Stimulated activated CD8-positive, alpha-beta memory T cell treated with anti-CD3 and anti-CD28 coated beads, Interleukin-4, amount 100 ng/mL, for 4 hours (primary cell): ENCODE data around the gene WDR47.

ENCODE experiments used
- DNase-seq, 2 donors: peaks; one replicate each; pipeline ENCODE4 v3.0.0-alpha.2; 2020; ENCODE audit warnings: low read depth in 2 of 2, low spot score in 1 of 2

The WDR47 gene

DNA sequence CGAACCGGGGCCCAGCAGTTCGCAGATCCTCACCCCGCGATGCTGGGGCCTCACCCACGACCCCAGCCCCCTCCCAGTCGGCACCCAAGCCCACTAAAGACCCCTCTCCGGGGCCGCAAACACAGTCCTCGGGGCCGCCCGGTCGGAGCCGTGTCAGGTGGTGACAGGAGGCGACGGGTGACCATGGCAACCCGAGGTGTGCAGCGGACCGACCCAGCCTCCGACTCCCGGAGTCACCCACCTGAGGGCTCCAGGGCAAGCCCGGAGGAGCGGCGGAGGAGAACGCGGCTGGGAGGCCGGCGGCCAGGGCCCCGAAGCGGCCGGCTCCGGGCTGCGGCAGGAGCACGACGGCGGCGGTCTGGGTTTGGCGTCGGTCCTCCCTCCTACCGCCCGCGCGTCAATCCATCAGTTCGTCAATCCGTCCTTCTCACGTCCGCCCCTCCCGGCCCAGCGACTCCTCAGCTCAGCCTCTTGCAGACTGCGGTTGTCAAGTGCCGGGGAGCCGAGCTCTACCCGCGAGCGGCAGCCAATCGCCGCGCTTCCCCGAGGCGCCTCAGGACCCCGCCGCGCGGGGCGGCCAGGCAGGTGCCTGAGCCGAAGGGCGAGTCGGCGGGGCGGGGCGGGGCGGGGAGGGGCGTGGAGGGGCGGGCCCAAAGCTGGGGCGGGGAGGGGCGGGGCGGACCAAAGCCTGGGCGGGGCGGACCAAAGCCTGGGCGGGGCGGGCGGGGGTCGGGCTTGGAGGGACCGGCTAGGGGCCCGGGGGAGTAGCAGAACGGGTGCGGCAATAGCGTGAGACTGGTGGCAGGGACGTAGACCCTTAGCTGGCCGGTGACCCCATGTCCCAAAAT is at the start of gene WDR47:
TSS of gene WDR47 (minus strand) at position 482 of the 848 bp plus-strand sequence. CDS start 18,590 bp downstream, outside the sequence.
- DNase-seq = peak; percentile 81 to 92

DNA sequence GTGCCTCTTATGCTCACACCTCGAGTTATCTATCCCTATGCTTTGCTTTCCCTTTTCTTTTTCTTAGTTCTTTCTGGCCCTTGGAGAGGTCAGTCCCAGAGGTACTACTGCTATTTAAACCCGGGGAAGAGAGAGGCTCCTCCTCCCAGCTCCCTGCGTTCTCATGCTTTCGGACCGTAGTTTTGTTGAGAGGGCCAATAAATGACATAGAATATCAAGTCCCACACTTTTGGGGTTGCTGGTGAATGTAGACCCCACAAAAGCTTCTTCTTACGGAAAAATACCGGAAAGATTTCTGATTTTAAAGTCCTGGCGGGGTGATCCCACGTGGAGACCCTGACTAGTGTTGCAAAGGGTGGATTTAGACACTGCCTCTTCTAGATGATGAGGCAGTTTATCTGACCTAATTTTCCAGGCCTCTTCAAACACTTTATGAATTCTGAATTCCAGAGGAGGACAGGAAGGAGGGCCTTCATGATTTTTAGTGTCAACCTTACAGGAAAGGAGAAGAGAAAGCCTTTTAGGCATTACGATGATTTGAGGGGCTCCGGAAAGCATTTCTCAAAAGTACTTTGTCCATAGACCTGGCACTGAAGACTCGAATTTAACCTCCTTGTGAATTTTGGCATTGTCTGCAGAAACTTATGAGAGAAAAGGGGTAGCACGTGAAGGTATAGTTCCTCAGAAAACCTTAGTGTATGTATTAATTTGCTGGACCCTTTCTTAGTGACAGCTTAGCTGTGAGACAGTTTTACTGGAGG is 49.4 kb upstream of the WDR47 start:
- DNase-seq = no peak

DNA sequence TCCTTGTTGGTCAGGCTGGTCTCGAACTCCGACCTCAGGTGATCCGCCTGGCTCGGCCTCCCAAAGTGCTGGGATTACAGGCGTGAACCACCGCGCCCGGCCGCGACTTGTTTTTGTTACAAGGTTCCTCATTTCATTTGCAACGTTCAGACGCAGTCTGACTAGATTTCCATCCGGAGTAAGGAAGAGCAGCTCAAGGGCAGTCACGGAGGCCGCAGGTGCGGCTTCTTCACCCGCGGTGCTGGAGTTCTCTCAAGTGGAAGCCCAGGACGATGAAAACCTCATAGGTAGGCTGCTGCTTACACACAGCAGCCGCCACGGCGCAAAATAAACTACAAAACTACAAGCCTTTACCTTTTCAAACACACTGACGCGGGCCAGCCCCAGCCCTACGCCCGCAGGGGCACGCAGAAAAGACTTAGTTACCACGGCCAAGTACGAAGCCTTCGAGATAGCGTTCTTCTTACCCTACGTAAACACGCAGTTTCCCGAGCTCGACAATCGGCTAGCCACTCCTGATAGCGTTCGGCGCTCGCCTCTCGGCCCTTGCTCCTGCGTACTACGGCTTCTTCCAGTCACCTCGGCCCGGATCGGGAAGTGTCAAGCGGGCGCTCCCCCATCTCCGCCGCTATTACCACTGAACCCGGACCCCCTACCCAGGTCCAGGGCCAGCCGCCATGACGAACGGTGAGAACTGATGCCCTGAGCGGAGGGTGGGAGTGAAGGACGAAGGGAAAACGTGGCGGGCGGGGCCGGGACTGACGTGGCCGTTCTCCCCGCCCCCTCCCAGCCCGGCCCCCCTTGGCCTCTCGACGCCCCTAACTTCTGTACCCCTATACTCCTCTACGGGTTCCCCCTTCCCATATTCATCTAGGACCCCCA is 48.5 kb upstream of the WDR47 start, which contains the start of gene TMEM167B:
TSS of gene TMEM167B (plus strand) at position 569 of the 882 bp plus-strand sequence. CDS start at position 678, 109 bp downstream.
- DNase-seq = peak; percentile 58 to 71

DNA sequence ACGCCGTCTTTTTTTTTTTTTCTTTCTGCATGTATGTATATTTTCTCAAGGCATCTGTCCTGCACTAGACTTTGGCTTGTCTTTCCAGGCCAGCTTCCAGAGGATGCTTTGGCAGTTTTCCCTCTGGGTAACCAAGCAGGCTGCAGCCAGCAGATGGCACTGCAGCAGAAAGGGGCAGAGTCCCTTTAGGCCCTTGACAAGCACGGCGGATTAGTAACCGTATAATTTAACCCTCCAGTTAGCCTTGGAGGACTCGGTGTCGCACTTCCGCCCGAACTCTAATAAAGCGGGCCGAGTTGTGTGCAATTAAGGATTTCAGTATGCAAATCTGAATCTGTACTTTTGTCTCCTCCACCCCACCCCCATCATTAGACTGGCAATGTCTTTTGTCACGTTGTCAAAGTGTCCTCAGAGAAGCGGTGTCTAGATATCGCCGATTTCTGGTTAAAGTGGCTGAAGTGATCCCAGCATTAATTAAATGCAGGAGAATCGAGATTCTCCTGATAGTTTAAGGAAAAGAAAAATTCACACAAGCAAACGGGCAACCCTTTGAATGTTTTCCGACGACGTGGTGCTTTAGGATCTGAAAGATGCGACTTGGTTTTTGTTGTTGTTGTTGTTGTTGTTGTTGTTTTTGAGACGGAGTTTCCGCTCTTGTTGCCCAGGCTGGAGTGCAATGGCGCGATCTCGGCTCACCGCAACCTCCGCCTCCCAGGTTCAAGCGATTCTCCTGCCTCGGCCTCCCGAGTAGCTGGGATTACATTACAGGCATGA is 47.5 kb upstream of the WDR47 start:
- peak in 1 of 2 donors; percentile 8 for DNase-seq

DNA sequence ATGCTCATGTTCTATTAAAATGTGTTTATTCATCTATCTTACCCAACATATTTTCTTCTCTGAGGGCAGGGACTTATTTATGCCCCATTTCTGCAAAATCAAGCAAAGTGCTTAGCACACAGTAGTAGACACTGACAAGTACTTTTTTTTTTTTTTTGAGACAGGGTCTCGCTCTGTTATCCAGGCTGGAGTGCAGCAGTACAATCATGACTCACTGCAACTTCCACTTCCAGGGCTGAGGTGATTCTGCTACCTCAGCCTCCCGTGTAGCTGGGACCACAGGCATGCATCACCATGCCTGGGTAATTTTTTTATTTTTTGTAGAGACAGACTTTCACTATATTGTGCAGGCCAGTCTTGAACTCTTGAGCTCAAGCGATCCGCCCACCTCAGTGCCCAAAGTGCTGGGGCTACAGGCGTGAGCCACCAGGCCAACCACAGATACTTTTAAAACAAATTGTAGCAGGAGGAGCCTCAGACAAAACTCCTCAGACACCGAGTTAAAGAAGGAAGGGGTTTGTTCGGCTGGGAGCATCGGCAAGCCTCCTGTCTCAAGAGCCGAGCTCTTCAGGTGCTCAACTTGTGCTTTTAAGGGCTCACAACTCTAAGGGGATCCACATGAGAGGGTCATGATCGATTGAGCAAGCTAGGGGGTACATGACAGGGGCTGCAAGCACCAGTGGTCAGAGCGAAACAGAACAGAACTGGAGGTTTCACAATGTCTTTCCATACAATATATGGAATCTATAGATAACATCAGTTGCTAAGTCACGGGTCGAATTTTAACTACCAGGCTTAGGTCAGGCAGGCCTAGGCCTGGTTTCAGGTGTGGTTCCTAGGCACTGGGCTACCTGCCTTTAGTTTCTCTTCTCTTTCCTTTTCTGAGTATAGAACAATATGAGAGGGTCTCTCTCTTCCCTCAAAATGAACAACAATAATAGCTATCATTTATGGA is 42.9 kb upstream of the WDR47 start:
- DNase-seq = no peak

DNA sequence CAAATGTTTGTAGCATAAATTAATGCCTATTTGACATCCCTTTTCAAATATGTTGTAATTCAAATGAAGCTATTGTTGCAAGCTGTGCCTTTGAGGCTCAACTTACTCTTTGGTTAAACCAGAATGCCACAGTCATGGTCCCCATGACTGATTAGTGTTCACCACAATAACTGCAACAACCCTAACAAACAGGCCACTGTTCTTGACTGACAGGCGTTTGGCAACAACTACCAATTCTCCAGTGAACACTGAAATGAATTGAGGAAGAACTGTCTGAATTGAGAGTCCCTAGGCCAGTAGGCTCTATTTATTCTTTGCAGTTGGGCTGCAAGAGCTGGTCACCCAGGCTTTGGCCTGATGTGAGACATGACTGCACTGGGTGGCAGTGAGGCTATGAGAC is 42.0 kb upstream of the WDR47 start:
- no peak for DNase-seq

DNA sequence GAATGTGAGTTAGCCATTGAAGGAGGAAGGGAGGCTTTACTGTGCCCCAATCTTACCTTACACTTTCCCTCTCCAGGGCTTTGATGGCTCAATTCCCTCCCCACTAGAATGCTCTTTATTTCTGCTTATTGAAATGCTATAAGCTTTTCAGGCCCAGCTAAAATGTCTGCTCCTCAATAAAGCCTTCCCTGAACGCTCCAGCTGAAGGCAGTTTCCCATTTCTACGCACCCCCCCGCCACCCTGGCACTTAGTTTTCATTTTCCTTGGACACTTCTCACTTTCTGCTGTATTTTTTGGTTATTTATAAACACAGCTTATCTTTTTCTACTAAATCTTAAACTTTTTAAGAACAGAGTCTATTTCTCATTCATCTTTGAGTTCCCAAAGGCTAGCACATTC is 41.6 kb upstream of the WDR47 start:
- DNase-seq = no peak

DNA sequence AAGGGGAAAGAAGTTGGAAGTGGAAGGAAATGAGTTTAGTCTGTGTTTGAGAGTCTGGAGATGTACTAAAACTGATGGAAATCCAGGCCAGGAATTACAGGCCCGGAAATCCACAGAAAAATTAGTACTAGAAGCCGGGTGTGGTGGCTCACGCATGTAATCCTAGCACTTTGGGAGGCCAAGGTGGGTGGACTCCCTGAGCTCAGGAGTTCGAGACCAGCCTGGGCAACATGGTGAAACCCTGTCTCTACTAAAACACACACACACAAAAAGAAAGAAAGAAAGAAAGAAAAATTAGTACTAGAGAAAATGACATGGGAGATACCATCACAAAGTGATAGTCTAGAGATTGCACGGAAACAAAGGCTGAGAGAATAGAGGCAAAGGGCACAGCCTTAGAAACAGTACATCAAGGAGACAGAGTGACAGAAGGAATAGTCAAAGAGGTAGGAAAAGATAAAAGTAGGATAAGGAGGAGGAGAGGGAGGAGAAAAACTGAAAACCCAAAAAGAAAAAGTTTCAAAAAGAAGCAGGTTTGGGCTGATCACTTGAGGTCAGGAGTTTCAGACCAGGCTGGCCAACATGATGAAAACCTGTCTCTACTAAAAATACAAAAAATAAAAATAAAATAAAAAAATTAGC is 38.7 kb upstream of the WDR47 start:
- DNase-seq = no peak

DNA sequence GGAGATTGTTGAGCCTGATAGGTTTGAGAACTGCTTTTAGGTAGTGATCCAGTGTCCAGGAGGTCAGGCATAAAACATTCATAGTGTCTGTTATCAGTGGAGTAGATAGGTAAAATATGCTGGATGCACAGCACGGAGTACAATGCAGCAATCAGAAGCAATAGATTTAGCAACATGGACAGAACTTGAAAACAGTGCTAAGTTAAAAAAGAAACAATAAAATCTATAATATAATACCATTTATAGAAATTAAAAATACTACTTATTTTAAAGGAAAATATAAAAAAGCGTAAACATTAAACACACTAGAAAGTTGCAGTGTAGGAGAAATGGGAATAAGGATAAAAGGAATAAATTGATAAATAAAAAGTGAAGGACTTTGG is 37.3 kb upstream of the WDR47 start:
- no peak for DNase-seq

DNA sequence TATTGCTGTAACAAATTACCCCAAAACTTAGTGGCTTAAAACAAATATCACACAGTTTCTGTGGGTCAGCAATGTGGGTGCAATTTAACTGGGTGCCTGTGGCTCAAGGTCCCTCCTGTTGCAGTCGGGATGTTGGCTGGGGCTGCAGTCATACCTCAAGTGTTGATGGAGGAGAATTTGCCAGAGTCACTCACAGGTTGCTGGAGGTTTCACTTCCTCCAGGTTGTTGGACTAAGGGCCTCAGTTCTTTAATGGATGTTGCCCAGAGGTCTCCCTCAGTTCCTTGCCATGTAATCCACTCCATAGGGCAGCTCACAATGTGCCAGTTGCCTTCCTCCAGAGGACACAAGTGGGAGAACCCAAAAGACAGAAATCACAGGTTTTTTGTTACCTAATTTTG is 36.4 kb upstream of the WDR47 start:
- DNase-seq = no peak

DNA sequence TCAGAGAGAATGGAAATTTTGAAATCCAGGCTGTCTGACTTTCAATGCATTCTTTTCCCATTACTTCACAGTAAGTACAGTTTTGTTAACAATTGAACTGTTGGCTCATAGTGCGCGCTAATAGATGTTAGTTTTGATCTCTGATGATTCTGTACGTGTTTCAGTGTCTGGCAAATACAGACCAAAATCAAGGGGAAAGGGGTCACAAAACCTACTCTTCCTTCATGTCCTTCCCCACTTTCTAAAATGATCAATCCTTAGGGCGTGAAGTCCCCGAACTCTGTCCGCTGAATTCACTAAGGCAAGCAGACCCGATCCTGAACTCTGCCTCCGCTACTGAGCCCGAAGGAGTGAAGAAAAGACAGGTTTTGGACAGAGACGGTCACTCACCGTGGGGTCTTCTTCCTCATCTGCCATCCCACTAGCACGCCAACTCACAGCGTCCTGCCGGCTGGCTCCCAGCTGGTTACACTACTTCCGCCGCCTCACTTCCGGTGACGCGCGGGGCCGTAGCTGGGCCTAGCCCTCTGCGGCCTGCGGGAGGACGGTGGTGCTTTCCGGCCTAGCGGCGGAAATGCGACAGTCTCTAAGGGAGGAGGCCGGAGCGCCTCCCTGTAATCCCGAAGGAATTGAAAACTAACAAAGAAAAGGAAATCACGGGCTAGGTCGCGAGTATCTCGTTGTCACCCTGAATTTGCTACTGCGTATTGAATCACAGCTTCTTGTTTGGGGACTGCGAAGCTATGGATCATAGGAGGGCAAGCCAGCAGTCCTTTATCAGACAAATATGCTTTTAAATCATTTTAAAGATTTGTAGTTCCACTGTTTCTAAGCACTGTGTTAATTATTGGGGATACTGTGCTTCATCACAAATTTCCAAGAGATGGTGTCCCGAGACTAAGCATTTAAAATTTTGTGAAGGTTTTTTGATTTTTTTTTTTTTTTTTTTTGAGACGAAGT is 33.9 kb upstream of the WDR47 start, which contains the start of gene TAF13:
TSS of gene TAF13 (minus strand) at position 473 of the 960 bp plus-strand sequence. CDS start at position 417, 56 bp downstream.
- DNase-seq = peak; percentile 70 to 77

DNA sequence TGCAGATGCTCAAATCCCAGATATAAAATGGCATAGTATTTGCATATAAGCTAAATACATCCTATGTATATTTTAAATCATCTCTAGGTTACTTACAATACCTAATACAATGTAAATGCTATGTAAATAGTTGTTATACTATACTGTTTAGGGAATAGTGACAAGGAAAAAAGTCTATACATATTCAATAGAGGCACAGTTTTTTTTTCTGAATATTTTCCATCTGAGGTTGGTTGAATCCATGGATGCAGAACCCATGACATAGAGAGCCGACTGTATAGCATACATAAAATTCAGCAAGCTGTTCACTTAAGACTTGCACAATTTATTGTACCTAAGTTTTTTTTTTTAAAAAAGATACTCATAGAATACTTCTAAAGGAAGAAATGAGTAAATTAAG is 27.4 kb upstream of the WDR47 start:
- DNase-seq = no peak

DNA sequence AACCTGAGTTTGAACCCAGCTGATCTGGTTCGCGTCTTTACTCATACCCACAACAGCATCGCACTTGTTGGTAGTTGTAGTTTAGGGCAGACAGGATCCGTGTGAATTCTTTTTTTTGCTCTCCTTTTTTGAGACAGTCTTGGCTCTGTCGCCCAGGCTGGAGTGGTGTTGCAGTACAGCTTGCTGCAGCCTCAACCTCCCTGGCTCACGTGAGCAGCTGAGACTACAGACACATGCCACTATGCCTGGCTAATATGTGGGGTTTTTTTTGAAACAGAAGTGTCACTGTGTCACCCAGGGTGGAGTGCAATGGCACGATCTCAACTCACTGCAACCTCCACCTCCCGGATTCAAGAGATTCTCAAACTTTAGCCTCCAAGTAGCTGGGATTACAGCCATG is 26.0 kb upstream of the WDR47 start:
- DNase-seq = no peak

DNA sequence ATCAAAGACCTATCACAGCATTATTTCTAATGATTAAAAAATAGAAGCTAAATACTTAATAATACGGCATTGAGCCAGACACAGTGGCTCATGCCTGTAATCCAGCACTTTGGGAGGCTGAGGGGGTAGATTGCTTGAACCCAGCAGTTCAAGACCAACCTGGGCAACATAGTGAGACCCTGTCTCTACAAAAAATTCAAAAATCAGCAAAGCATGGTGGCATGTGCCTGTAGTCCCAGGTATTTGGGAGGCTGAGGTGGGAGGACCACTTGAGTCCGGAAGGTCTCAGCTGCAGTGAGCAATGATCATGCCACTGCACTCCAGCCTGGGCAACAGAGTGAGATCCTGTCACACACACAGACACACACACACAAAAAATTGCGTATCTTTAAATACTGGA is 23.2 kb upstream of the WDR47 start:
- DNase-seq = no peak

DNA sequence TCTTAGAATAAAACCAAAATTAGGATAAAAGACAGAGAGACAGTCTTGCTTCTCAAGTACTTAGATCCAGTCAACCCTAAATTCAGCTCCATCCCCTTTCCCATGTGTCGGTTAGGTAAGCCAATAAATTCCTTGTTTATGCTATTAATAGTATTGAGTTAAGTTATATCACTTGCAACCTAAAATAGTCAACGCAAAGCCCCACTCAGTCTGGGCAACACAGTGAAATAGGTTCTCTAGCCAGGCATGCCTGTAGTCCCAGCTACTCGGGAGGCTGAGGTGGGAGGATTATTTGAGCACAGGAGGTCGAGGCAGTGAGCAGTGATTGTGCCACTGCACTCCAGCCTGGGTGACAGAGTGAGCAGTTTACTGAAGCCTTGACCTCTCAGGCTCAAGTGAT is 19.3 kb upstream of the WDR47 start:
- DNase-seq = no peak

DNA sequence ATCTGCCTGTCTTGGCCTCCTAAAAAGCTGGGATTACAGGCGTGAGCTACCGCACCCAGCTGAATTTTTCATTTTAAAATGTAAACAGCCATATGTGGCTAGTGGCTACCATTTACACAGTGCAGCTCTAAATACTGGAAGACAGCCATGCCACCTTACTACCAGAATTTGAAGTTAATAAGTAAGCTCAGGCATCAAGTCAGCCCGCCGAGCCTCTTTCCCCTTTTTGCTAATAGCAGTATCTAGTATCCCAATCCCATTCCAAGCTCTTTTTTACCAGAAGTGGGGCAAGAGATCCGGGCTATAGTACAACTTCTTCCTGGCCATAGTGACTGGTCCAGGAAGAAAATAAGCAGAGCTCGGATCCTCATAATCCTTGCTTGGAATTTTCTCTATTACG is 18.8 kb upstream of the WDR47 start:
- DNase-seq = no peak

DNA sequence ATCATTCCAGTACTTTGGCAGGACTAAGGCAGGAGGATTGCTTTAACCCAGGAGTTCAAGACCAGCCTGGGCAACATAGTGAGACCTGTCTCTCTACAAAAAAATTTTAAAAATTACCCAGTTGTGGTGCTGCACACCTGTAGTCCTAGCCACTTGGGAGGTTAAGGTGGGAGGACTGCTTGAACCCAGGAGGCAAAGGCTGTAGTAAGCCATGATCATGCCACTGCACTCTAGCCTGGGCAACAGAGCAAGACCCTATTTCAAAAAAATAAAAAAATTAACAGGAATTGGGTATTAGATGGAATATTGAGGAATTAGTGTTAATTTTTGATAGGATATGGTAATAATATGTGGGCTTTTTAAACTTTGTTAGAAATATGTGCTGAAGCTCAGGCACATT is 17.1 kb upstream of the WDR47 start:
- DNase-seq = no peak

DNA sequence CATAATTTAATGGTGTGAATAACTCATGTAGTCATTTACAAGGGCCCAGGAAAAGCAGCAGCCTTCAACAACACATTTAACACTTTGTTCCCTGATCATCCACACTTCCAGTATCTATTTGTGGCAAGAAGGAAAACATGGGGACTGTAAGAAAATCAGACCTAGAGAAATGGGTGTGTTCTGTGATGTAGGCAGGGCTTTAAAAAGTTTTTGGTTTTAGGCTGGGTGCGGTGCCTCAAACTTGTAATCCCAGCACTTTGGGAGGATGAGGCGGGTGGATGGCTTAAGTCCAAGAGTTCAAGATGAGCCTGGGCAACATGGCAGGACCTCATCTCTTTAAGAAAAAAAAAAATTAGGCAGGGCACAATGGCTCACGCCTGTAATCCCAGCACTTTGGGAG is 14.2 kb upstream of the WDR47 start:
- DNase-seq = no peak
